Posterior cingulate gyrus (tissue), 11 donors: ENCODE measurements around the gene NCOA1.
"Not testable (repeated sequence)": the region's sequence is repeated elsewhere in the genome, so short reads cannot be mapped to it uniquely, and the experiment has no call there.

Experiments used
- DNase-seq, 10 donors: peaks; one replicate each; pipeline versions ENCODE4 v3.0.0 to v3.0.0-alpha.2; 2020 to 2021; ENCODE audit warnings: mixed read lengths in 3 of 10
- intact Hi-C: fragments of 100-400 bp; cut with DNase I; formaldehyde crosslinking; loops from one replicate; pipeline ENCODE4 v1.15.1; 2023

NCOA1 gene

DNA sequence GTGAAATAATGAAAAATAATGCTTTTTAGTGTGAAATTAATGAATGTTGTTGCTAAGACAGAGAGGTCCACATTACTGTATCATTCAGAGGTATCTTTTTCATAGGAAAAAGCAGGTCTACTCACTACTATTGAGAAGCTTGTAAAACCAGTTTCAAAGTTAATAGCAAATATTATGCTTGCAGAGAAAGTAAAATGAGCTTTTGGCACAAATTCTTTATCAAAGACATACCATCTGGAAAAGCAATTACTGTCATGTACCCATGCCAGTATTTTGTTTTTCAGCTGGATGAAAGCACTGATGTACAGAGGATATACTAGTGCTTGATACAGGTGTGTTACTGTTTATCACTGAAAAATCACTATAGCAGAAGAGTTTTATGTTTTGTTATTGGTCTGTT is 77.5 kb downstream of the NCOA1 start:
- no peak for DNase-seq
- intact Hi-C loops = no loop called here

DNA sequence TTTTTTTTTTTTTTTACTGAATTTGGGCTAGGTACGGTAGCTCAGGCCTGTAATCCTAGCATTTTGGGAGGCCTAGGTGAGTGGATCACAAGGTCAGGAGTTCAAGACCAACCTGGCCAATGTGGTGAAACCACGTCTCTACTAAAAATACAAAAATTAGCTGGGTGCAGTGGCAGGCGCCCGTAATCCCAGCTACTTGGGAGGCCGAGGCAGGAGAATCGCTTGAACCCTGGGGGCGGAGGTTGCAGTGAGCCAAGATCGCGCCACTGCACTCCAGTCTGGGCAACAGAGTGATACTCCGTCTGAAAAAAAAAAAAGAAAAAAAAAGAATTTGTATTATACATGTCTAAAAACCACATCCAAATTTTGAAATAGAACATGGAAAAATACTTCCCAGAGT is 78.5 kb downstream of the NCOA1 start:
- intact Hi-C loops = not testable (repeated sequence)
- peak in 2 of 10 donors; percentile 52 to 57 for DNase-seq

DNA sequence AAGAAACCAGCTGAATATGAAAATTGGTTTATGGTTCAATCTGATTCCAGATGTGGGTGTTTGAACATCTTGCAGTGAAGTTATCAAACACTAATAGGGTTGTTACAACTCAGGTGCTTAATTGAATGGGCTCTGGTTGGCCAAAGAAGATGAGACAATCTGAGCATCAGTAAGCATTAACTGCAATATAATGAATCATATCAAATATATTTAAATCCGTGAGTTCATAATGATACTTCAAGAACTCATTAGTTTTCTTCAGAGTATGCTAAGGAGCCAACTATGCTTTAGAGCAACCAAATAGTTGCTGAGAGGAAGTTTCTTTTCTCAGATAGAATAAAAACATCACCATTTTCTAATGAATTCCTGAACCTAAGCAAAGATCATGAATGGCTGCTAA is 79.2 kb downstream of the NCOA1 start:
- intact Hi-C loops = no loop called here
- no peak for DNase-seq

DNA sequence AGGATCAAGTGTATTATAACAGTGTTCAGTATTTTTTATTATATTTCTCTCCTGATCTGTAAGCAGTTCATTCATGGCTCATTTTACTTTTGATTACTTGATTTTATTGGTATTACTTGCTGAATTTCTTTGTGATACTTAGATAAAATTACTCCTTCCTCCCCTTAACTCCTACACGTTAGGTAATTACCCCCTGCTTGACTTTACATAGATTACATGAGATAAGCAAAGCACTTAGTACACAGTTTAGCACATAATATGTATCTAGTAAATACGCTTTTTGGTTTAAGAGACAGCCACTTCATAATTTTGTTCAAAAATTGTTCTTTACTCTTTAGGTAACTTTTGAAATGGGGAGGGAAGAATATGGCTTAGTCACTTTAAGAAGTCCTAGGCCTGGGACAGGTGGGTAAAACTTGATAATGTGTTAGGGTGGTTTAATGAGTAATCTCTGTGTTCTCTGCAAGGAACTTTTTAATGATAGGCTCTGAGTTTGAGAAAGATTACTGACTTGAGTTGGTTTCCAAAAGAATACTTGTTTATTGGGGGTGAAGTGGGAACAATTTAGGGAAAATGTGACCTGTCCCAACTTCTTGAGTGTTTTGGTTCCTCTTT is 80.9 kb downstream of the NCOA1 start:
- intact Hi-C loops = no loop called here
- DNase-seq = no peak

DNA sequence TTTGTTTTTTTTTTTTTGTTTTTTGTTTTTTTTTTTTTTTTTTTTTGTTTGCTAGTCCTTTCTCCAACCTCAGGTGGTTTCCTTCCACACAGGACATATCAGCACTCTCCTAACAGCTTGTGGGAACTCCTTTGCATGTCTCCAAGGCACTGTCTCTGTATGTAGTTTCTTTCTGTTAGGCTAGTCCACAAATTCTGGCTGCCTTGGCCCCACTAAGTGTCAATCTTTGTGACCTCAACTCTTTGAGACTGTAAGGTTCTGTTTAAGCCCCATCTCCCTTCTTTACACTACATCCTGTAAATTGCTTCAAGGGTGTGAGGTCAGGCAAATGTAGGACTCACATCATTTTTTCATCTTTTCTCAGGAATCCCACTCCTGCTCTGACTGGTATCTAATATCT is 85.1 kb downstream of the NCOA1 start:
- intact Hi-C loops = no loop called here
- no peak for DNase-seq

DNA sequence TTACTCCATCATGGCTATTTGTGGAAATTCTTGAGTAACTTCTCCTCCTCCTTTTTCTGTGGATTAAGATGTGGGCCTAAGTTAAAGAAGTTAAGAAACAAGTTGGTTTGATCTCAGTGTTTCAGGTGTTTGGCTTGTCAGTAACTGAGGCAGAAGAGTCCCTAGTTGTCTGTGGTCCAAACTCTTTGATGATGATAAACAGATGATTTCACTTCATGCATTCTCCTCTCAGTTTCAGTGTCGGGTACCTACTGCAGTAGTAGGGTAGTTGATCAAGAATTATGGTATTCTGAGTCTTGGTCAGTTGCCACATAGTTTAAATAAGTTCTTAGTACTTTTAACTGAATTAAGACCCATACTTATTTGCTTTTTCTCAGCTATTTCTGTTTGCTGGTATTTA is 85.6 kb downstream of the NCOA1 start:
- intact Hi-C loops = no loop called here
- no peak for DNase-seq

DNA sequence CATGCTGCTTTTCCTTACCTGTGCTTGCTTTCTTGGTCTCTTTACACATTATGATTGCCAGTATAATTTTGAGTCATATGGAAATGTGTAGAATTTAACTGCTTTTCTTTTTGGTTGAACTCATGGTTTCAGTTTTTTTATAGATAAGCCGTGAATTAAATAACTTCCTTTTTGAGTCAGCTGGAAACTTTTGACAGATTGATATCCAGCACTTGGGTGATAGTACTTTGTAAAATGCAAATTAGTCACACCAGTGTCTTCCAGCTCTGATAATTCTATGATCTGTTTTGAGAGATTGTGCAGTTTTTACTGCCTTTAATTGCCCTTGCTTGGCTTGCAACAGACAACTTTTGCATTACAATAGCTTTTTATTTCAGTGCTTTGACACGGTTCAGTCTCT is 86.4 kb downstream of the NCOA1 start:
- DNase-seq = no peak
- intact Hi-C loops = no loop called here

DNA sequence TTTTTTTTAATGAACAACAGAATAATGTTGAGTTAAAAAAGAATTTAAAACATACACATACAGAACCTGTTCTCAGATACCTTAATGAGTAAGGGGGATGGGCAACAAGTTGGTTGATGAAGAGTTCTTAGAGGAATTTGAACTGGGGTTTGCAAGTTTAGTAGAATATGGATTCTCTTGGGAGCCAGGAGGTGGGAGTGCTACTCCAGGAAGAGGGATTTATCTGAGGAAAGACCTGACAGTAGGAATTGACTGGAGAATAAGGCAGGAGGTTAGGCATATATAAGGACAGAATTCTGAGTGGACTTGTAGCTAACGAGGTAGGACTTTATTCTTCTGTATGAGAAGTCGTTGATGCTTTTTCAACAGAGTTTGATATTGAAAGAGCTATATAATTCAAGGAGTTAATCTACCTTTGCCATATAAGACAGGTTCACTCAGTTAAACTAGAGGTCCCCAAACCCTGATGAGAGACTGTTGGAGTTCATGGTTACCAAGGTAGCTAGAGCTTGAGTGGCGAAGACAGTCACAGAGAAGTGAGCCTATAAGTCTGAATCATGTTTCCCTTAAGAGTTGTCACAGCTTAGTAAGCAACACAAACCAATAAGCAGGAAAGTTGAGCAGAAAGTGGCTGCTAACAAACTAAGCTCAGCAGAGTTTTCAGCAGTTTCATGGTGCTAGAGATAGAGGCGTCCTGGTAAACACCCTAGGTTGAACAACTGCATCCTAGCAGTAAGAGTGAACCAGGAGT is 88.2 kb downstream of the NCOA1 start:
- DNase-seq = no peak
- intact Hi-C loops = no loop called here

DNA sequence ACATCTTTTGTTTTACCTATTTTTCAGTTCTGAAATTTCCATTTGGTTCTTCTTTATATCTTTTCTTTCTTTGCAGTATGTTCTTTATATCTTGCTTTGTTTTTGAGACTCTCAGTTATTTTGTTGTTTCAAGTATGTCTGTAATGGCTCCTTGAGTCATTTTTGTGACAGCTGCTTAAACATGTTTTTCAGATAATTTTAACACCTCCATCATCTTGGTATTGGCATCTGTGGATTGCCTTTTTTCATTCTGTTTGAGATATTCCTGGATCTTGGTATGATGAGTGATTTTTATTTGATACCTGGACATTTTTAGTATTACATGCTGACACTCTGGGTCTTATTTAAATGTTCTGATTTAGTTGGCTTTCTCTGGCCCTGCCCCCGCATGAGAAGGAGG is 89.5 kb downstream of the NCOA1 start:
- peak in 1 of 10 donors; percentile 58 for DNase-seq
- intact Hi-C loops = no loop called here

DNA sequence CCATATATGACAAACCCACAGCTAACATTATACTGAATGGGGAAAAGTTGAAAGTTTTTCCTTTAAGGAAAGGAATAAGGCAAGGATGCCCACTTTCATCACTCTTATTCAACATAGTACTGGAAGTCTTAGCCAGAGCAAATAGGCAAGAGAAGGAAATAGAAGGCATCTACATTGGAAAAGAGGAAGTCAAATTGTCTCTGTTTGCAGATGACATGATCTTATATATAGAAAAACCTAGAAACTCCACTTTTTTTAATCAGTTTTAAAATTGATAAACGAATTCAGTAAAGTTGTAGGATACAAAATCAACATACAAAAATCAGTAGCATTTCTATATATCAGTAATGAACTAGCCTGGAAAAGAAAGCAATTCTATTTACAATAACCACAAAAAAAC is 90.9 kb downstream of the NCOA1 start:
- intact Hi-C loops = not testable (repeated sequence)

DNA sequence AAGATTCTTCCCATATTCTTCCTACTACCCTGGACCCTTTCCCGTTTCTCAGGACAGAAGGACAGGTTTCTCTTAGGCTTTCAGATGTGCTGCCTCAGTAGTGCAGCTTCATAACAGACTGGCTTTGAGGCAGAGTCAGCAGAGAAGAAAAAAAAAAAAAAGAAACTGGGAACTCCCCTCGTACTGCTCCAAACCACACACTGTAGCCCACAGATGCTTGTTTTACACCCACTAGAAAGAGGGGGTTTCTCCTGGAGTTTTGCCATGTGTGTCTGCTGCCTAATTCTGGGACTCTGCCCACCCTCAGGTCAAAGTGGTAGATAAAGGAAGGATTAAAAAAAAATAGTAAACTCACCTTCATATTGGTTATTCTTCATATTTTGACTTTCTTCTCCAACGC is 95.9 kb downstream of the NCOA1 start:
- no peak for DNase-seq
- intact Hi-C loops = no loop called here

More for the DNA sequence above, 90.9 kb downstream of the NCOA1 start:
- DNase-seq = not testable (repeated sequence)

DNA sequence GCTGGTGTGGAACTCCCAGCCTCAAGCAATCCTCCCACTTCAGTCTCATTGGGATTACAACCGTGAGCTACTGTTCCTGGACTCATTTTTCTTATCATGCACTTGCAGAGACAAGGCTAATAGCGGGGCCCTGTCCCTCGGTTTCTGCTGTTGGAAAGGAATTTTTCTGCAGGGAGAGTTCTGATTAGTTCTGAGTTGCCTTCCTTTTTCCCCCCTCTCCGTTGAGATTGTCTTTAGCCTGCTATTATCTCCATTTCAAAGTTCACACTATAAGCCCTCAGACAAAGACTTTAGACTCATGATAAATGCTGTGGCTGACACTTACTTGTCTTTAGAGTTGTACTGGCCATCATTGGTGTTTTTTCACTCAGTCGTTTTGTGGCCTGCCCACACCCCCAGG is 97.2 kb downstream of the NCOA1 start:
- DNase-seq = no peak
- intact Hi-C loops = no loop called here

DNA sequence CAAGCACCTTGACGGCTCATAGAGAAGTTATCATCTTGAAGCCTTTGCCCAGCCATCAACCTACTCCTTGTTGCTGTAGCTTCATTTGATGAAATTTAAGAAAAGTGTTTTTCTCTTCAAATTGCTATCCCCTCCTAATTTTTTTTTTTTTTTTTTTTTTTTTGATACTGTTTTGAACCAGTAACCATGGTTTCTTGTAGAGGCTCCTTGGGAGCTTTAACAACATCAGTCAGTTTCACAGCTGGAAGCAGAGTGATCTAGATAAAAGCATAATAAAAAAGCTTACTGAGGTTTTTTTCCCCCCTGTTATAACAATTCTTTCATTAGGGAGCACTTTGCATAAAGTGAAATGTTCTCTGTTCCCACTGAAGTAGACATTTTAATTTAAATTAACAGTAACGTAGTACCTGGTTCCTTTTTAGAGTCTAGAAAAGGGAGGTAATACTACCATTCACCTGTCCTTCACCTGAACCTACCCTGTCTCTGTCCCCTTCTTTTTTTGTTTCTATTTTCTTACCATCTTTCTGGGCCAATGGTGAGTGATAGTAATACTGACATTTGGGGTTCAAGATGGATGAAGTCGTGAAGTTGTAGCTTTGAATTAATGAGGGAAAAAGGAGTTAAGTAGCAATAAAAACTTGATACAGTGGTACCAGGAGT is 101.5 kb downstream of the NCOA1 start:
- DNase-seq = no peak
- intact Hi-C loops = no loop called here

DNA sequence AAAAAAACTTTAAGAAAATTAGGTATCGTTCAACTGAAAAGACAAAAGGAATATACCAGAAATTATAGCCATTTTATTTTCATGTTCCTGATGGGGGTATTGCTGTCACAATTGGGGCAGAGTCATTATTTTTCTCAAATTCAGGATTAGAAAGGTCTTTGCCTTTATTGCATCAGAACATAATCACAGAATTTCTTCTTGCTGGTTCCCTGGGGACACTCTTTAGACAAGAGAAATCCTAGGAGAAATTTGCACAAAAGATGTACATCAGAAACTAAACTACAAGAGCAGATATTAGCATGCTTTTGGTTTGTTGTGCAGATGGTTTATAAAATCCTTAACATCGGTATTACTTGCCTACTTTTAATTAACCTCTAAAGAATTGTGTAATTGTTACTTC is 103.2 kb downstream of the NCOA1 start:
- DNase-seq = no peak
- intact Hi-C loops = no loop called here

DNA sequence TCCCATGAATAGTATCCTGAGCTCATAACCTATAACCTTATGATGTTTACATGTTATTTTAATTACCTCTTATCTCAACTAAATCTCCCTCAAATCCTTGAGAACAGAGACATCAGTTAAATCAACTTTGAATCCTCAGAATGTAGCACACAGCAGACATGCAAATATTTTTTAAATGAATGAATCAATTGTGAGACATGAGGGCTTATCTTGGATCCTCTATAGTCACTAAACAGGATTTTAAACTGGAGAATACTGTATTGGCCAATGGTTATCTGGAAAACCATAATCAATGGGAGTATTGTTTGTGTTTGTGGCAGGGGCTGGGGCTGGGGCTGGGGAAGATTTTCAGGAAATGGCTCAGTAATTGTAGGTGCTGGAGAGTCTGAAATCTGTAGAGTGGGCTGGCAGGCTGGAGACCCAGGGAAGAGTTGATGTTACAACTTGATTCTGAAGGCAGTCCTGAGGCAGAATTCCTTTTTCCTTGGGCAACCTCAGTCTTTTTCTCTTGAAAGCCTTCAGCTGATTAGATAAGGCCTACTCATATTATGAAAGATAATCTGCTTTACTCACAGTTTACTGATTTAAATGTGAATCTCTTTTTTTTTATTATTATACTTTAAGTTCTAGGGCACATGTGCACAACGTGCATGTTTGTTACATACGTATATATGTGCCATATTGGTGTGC is 106.3 kb downstream of the NCOA1 start:
- DNase-seq = no peak
- intact Hi-C loops = no loop called here

DNA sequence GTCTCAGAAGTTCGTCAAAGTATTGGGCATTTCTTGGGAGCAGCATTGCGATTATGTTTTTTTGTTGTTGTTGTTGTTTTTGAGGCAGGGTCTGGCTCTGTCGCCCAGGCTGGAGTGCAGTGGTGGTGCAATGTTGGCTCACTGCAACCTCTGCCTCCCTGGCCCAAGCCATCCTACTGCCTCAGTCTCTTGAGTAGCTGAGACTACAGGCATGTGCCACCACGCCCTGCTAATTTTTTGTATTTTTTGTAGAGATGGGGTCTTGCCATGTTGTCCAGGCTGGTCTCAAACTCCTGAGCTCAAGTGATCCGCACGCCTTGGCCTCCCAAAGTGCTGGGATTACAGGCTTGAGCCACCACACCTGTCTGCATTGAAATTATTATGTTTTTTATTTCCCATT is 109.1 kb downstream of the NCOA1 start:
- DNase-seq, intact Hi-C loops: not testable (repeated sequence)

DNA sequence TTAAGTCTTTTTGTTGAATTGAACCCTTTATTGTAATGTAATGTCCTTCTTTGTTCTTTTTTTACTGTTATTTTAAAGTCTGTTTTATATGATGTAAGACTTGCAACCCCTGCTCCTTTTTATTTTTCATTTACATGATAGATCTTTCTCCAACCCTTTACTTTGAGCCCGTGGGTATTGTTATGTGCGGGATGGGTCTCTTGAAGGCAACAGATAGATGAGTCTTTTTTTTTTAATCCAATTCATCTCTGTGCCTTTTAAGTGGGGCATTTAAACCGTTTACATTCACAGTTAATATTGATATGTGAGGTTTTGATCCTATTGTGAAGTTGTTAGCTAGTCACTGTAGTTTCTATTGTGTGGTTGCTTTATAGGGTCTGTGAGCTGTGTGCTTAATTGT is 120.6 kb downstream of the NCOA1 start:
- no peak for DNase-seq
- intact Hi-C loops = no loop called here

DNA sequence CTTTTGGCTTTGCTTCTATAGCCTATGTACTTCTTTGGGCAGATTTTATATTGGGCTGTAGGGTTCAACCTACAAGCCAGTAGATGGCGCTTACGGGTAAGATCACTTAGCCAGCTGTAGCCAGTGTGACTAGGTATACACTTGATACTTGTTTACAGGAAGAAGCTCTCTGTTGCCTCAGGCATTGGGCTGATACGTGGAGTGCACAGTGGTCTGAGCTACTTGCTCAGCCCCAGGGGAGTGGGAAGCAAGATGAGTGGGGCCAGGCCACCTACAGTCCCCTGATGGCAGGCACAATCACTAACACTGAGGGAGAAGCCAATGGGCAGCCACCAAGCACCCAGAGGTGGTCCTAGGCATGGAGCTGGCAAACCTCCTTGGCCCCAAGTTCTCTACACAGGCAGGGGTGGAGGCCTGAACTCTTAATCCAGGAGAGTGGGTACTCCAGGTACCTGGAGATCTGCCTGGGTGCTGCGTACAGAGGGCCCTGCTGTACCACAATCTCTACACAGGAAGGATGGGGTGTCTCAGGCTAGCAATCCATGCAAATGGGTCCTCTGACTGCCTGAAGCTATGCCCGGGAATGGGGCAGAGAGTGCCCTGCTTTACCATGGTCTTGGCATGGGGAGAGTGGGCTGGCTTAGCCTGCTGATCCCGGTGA is 122.2 kb downstream of the NCOA1 start:
- intact Hi-C loops = no loop called here
- peak in 1 of 10 donors; percentile 43 for DNase-seq

DNA sequence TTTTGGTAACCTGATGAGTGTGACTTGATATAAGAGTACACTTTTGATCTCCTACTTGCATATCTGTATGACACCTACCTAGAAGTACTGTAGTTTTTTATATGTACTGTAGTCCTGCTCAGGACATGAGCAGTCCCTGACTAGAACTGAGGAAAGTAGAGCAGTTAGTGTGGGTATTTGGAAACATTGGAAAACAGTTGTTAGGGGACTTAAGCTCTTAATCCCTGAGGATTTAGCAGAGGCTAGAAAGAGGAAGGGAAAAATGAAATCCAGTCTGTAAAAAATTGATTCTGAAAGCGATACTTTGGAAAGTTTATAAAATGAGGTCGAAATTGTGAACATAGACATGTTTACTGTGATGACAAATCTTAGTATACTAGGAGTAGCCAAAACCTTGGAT is 125.6 kb downstream of the NCOA1 start:
- intact Hi-C loops = no loop called here
- DNase-seq = no peak

DNA sequence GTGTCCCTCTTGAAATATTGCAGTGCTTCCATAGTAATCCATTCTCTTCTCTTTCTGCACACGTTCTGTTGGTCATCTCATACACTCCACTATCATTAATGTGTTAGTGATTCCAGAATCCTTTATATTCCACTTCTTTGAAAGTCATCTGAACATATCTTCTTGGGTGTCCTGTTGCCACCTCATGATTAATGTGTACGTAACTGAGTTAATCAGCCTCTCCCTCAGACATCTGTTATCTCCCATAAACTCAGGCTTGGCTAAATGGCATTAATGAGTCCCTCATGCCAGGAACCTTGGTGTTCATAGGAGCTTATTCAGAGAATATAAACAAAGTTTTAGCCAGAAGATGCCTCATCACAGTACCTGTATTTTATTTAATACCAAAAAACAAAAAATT is 126.4 kb downstream of the NCOA1 start:
- intact Hi-C loops = no loop called here
- no peak for DNase-seq

DNA sequence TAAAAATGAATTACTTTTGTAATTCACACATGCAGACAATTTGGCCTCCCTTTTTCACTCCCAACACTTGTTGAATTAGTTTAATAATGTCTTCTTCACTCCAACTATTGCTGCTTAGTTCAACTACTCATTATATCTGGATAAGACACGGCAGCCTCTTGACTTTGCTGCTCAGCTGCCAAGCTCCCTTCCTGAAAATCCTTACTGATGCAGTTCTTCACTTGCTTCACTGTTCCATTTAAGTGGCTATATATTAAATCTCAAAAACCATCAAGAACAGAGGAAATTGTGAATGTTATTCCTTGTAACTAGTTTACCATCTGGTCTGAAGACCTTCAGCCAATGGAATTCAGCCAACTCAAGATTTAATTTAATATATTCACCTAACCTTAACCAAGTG is 127.1 kb downstream of the NCOA1 start:
- intact Hi-C loops = no loop called here

More for the DNA sequence above, 127.1 kb downstream of the NCOA1 start:
- DNase-seq = no peak
